GM19035 (cell line): Measurements from ENCODE around the gene CSNK1G2.
A peak's percentile ranks its signal among the peaks of the same experiment; 100 is the strongest.

Experiments
- ATAC-seq: cut with Tn5 transposase; IDR thresholded peaks from one replicate; pipeline ENCODE4 v1.9.1; 2021; ENCODE audit not compliant: unreplicated experiment

The CSNK1G2 gene

GRCh38 chr19:1917926-1918325, 23.0 kb upstream of the CSNK1G2 start:
- no peak for ATAC-seq

- ATAC-seq = no peak
Observed at GRCh38 chr19:1918975-1919374, 22.0 kb upstream of the CSNK1G2 start.

- ATAC-seq = no peak
Observed at GRCh38 chr19:1920644-1921043, 20.3 kb upstream of the CSNK1G2 start.

- ATAC-seq = no peak
Observed at GRCh38 chr19:1921326-1921725, 19.6 kb upstream of the CSNK1G2 start.

GRCh38 chr19:1921825-1922224, 19.1 kb upstream of the CSNK1G2 start:
- ATAC-seq = no peak

- no peak for ATAC-seq
Observed at GRCh38 chr19:1922803-1923202, 18.2 kb upstream of the CSNK1G2 start.

GRCh38 chr19:1923319-1923718, 17.7 kb upstream of the CSNK1G2 start:
- ATAC-seq = no peak

GRCh38 chr19:1924320-1924961, 16.5 kb upstream of the CSNK1G2 start:
- no peak for ATAC-seq

- no peak for ATAC-seq
Observed at GRCh38 chr19:1925544-1925943, 15.4 kb upstream of the CSNK1G2 start.

- peak; percentile 74 for ATAC-seq
Observed at GRCh38 chr19:1929021-1929742, 11.8 kb upstream of the CSNK1G2 start.

GRCh38 chr19:1931445-1931844, 9.5 kb upstream of the CSNK1G2 start:
- no peak for ATAC-seq

- no peak for ATAC-seq
Observed at GRCh38 chr19:1932395-1932794, 8.6 kb upstream of the CSNK1G2 start.

GRCh38 chr19:1933244-1933643, 7.7 kb upstream of the CSNK1G2 start:
- no peak for ATAC-seq

GRCh38 chr19:1933942-1934341, 7.0 kb upstream of the CSNK1G2 start:
- ATAC-seq = no peak

GRCh38 chr19:1935484-1936208, 5.3 kb upstream of the CSNK1G2 start:
- ATAC-seq = no peak

- ATAC-seq = no peak
Observed at GRCh38 chr19:1936430-1936829, 4.5 kb upstream of the CSNK1G2 start.

GRCh38 chr19:1936916-1937610, 3.9 kb upstream of the CSNK1G2 start:
- ATAC-seq = no peak

- ATAC-seq = no peak
Observed at GRCh38 chr19:1938071-1938470, 2.9 kb upstream of the CSNK1G2 start.

GRCh38 chr19:1942078-1942933, 1.3 kb downstream of the CSNK1G2 start:
- peak; percentile 35 for ATAC-seq

GRCh38 chr19:1942934-1943555, 2.1 kb downstream of the CSNK1G2 start:
- ATAC-seq = no peak
